Psoas muscle (tissue), 8 donors: Measurements from ENCODE around the gene SLC1A2. TPM values are rescaled to one million over a fixed set of nuclear protein-coding genes. Genes with fewer than 3 reads are reported as not detected.

Experiments
- ATAC-seq, 4 donors: fragments of 200-7000 bp; cut with Tn5 transposase; one replicate each; pipeline ENCODE4 v1.9.1; 2020; ENCODE audit warnings: moderate library complexity in 3 of 4, mild to moderate bottlenecking in 2 of 4
- DNase-seq, 2 donors: peaks; one replicate each; pipeline ENCODE4 v3.0.0-alpha.2; 2020
- H3K27ac ChIP-seq: fragments of 200-600 bp; one replicate; pipeline ENCODE4 v1.8.0; 2022
- H3K27me3 ChIP-seq, 3 donors: fragments of 200-600 bp in 1 of 3; one replicate each; pipeline versions ENCODE4 v1.6.1 to v1.8.0; 2013 to 2022; ENCODE audit warnings: low read length in 2 of 3, mild to moderate bottlenecking in 2 of 3, moderate library complexity in 1 of 3; ENCODE audit not compliant: insufficient read depth in 3 of 3
- H3K36me3 ChIP-seq, 2 donors: fragments of 200-600 bp in 1 of 2; one replicate each; pipeline versions ENCODE4 v1.6.1 to v1.8.0; 2013 to 2022; ENCODE audit warnings: low read depth in 1 of 2, mild to moderate bottlenecking in 1 of 2, moderate library complexity in 1 of 2; ENCODE audit not compliant: insufficient read depth in 1 of 2
- H3K4me1 ChIP-seq: fragments of 200-600 bp; one replicate; pipeline ENCODE4 v1.8.0; 2022
- H3K4me3 ChIP-seq: fragments of 200-600 bp; one replicate; pipeline ENCODE4 v1.8.0; 2022; ENCODE audit warnings: mild to moderate bottlenecking
- H3K9me3 ChIP-seq: fragments of 200-600 bp; one replicate; pipeline ENCODE4 v1.8.0; 2022
- CTCF ChIP-seq: fragments of 200-600 bp; IDR thresholded peaks from one replicate; pipeline ENCODE4 v1.8.0; 2022; ENCODE audit warnings: antibody characterized with exemption
- WGBS, 3 donors: extraction: QIAGEN DNeasy Blood & Tissue Kit; methylation state at CpG; one replicate each; pipeline versions ENCODE4 v1.1.6 to v1.1.7; 2013; 5-methylcytosine and 5-hydroxymethylcytosine counted together
- intact Hi-C, 2 donors: fragments of 100-400 bp; cut with DNase I; formaldehyde crosslinking; loops; one replicate each; pipeline versions ENCODE4 v1.11.0 to v1.14.2; 2022
- polyA plus RNA-seq, 3 donors: library from polyadenylated mRNA; stranded (reverse); fragments of 200-250 nt; gene quantifications; one replicate each; pipeline ENCODE4 v1.2.3, GENCODE V29; 2013
- total RNA-seq, 4 donors: library from RNA; stranded (reverse); fragmentation: NEBNext Ultra II Directional in 2 of 4; extraction: Animal tissue kit (Norgen Biotek cat#: 25700) in 2 of 4; gene quantifications; one replicate each; pipeline versions ENCODE4 v1.2.1 to v1.2.4, GENCODE V29; 2021 to 2023
- donor health status: healthy with polysubstance abuse.
- donor health status: DM: no; HTN: no; CAD: no; lungs with moderate emphysema.
- donor health status: Bipolar disorder and iron deficiency.
- donor health status: healthy.
- donor health status: DM: yes; HTN: yes; CAD: no.
- donor health status: DM: no; HTN: no; CAD: no.
- donor health status: DM: no; HTN: no; CAD: no.
- donor health status: DM: yes; HTN: yes; CAD: no.

SLC1A2 gene
- total and polyA plus RNA-seq, 7 donors: 0.05 to 2.0 (median 0.35) TPM

- Histone ChIP-seq H3K36me3 (no peaks in the 10 kb centered on the region), H3K4me1 (no peaks in the 10 kb centered on the region), H3K4me3 (no peak overlapping the region), H3K27me3 (no peaks in the 10 kb centered on the region), H3K9me3 (no peaks in the 10 kb centered on the region), H3K27ac (peak overlapping the region; percentile 34)
- intact Hi-C loops: no loop called here
- DNase-seq: no peak
- no peak for ATAC-seq
- WGBS, 3 donors: 80 to 94% (median 85%) methylated on average over 2 of the region's 2 CpGs
- no peak for TF ChIP-seq CTCF
Measured at GRCh38 chr11:35304386-35304775, 115.0 kb downstream of the SLC1A2 start.

- Histone ChIP-seq H3K4me1 (no peaks in the 10 kb centered on the region), H3K4me3 (no peak overlapping the region), H3K36me3 (no peaks in the 10 kb centered on the region), H3K27ac (peak overlapping the region; percentile 34), H3K27me3 (no peaks in the 10 kb centered on the region), H3K9me3 (no peaks in the 10 kb centered on the region)
- peak; percentile 61 to 78 (median 74) for ATAC-seq
- TF ChIP-seq CTCF: no peak
- peak; percentile 67 to 78 for DNase-seq
- intact Hi-C loops: no loop called here
- 41 to 59% (median 44%) methylated on average over 6 of the region's 6 CpGs for WGBS, 3 donors
Measured at GRCh38 chr11:35303596-35304385, 115.6 kb downstream of the SLC1A2 start.

- no peak overlapping the region for H3K4me3 ChIP-seq
- H3K4me1 ChIP-seq: no peaks in the 10 kb centered on the region
- no peaks in the 10 kb centered on the region for H3K9me3 ChIP-seq
- no peak for TF ChIP-seq CTCF
- DNase-seq (no peak), ATAC-seq (no peak)
- 97 to 98% (median 98%) methylated on average over 4 of the region's 4 CpGs for WGBS, 3 donors
- no peaks in the 10 kb centered on the region for H3K27me3 ChIP-seq
- H3K27ac ChIP-seq: no peak overlapping the region
- no peaks in the 10 kb centered on the region for H3K36me3 ChIP-seq
- intact Hi-C loops: no loop called here
Measured at GRCh38 chr11:35302398-35302797, 117.0 kb downstream of the SLC1A2 start.

GRCh38 chr11:35298369-35298768 is 121.0 kb downstream of the SLC1A2 start:
- DNase-seq (no peak), ATAC-seq (no peak)
- intact Hi-C loops: no loop called here
- H3K4me3 ChIP-seq: no peak overlapping the region
- no peaks in the 10 kb centered on the region for H3K9me3 ChIP-seq
- peaks cover 0 to 2% (median 0%) of the 10 kb centered on the region in 3 donors for H3K27me3 ChIP-seq
- H3K27ac ChIP-seq: no peak overlapping the region
- no peak for TF ChIP-seq CTCF
- 69 to 93% (median 76%) methylated on average over 1 of the region's 1 CpG for WGBS, 3 donors
- H3K4me1 ChIP-seq: no peaks in the 10 kb centered on the region
- no peaks in the 10 kb centered on the region for H3K36me3 ChIP-seq

- no peak for TF ChIP-seq CTCF
- intact Hi-C loops: no loop called here
- Histone ChIP-seq H3K4me1 (no peaks in the 10 kb centered on the region), H3K9me3 (no peaks in the 10 kb centered on the region), H3K36me3 (no peaks in the 10 kb centered on the region), H3K4me3 (no peak overlapping the region), H3K27me3 (peaks cover 0 to 2% (median 0%) of the 10 kb centered on the region in 3 donors), H3K27ac (no peak overlapping the region)
- DNase-seq (no peak), ATAC-seq (no peak)
- WGBS, 3 donors: 95% methylated on average over 2 of the region's 2 CpGs
Measured at GRCh38 chr11:35295751-35296150, 123.6 kb downstream of the SLC1A2 start.
